Measurements from ENCODE around the gene FOXK1.

DNA sequence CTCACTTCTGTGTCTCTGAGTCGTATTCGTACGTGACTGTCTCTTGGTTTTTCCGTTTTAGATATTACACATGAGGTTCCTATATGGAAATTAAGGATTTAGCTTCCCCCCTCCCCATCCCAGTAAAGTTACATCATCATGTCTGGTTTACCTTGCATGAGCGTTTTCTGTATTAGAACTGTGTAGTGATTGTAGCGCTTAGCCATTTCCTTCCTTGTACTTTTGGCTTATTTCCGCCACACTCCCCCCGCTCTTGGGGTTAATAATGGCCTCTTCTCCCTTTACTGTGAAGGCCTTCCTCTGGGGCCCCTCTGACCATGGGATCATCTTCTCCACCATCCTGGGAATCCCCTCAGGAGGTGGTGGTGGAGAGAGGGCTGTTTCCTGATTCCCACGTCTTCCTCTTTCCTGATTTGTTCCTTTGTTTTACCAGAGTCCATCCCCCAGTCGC, 66.2 kb downstream of the FOXK1 start:
- TF ChIP-seq, protein P1, sequence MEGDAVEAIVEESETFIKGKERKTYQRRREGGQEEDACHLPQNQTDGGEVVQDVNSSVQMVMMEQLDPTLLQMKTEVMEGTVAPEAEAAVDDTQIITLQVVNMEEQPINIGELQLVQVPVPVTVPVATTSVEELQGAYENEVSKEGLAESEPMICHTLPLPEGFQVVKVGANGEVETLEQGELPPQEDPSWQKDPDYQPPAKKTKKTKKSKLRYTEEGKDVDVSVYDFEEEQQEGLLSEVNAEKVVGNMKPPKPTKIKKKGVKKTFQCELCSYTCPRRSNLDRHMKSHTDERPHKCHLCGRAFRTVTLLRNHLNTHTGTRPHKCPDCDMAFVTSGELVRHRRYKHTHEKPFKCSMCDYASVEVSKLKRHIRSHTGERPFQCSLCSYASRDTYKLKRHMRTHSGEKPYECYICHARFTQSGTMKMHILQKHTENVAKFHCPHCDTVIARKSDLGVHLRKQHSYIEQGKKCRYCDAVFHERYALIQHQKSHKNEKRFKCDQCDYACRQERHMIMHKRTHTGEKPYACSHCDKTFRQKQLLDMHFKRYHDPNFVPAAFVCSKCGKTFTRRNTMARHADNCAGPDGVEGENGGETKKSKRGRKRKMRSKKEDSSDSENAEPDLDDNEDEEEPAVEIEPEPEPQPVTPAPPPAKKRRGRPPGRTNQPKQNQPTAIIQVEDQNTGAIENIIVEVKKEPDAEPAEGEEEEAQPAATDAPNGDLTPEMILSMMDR (IDR thresholded peaks at IDR 0.05) = no peak
- TF ChIP-seq POLR2AphosphoS5 (IDR thresholded peaks at IDR 0.05) = no peak
- TF ChIP-seq POLR2A (IDR thresholded peaks at IDR 0.05) = no peak
- no peak for TF ChIP-seq EP300 (IDR thresholded peaks at IDR 0.05)
